ENCODE results near the gene SLC6A18. TPM values are rescaled to one million over a fixed set of nuclear protein-coding genes. Genes with fewer than 3 reads are reported as not detected.

SLC6A18 gene
- total RNA-seq, 4 donors from 2014 or later: not detected

DNA sequence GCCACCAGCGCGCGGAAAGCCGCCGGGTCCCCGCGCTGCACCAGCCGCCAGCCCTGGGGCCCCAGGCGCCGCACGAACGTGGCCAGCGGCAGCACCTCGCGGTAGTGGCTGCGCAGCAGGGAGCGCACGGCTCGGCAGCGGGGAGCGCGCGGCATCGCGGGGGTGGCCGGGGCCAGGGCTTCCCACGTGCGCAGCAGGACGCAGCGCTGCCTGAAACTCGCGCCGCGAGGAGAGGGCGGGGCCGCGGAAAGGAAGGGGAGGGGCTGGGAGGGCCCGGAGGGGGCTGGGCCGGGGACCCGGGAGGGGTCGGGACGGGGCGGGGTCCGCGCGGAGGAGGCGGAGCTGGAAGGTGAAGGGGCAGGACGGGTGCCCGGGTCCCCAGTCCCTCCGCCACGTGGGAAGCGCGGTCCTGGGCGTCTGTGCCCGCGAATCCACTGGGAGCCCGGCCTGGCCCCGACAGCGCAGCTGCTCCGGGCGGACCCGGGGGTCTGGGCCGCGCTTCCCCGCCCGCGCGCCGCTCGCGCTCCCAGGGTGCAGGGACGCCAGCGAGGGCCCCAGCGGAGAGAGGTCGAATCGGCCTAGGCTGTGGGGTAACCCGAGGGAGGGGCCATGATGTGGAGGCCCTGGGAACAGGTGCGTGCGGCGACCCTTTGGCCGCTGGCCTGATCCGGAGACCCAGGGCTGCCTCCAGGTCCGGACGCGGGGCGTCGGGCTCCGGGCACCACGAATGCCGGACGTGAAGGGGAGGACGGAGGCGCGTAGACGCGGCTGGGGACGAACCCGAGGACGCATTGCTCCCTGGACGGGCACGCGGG, 69.9 kb downstream of the SLC6A18 start, which contains the start of gene TERT:
Gene TERT (minus strand): TSS at position 234 of the 815 bp plus-strand sequence. CDS start 79 bp downstream, at position 155.
- Histone ChIP-seq H3K4me1 (peaks cover 4 to 15% (median 9%) of the 10 kb centered on the region in 3 donors), H3K9me3 (no peaks in the 10 kb centered on the region), H3K27me3 (peaks cover 0 to 90% (median 0%) of the 10 kb centered on the region in 4 donors), H3K36me3 (no peaks in the 10 kb centered on the region), H3K4me3 (peak within 1 kb of the TSS in 3 of 4 donors; percentile 5 to 52 (median 32)), H3K27ac (no peak within 1 kb of the TSS)
- TF ChIP-seq, protein P1, sequence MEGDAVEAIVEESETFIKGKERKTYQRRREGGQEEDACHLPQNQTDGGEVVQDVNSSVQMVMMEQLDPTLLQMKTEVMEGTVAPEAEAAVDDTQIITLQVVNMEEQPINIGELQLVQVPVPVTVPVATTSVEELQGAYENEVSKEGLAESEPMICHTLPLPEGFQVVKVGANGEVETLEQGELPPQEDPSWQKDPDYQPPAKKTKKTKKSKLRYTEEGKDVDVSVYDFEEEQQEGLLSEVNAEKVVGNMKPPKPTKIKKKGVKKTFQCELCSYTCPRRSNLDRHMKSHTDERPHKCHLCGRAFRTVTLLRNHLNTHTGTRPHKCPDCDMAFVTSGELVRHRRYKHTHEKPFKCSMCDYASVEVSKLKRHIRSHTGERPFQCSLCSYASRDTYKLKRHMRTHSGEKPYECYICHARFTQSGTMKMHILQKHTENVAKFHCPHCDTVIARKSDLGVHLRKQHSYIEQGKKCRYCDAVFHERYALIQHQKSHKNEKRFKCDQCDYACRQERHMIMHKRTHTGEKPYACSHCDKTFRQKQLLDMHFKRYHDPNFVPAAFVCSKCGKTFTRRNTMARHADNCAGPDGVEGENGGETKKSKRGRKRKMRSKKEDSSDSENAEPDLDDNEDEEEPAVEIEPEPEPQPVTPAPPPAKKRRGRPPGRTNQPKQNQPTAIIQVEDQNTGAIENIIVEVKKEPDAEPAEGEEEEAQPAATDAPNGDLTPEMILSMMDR (IDR thresholded peaks at IDR 0.05): no peak
- no peak for TF ChIP-seq POLR2A (IDR thresholded peaks at IDR 0.05)
- intact Hi-C loops (cut with DNase I): no loop called here
- no peak for DNase-seq
- 27 to 48% methylated on average over 15 to 19 of the region's 102 CpGs for WGBS, 2 donors

DNA sequence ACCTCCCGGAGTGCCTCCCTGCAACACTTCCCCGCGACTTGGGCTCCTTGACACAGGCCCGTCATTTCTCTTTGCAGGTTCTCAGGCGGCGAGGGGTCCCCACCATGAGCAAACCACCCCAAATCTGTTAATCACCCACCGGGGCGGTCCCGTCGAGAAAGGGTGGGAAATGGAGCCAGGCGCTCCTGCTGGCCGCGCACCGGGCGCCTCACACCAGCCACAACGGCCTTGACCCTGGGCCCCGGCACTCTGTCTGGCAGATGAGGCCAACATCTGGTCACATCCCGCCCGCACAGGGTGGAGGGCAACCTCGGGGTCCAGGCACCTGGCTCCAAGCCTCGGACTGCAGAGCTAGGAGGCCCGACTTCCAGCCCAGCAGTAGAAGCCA, 70.5 kb downstream of the SLC6A18 start:
- TF ChIP-seq POLR2A (IDR thresholded peaks at IDR 0.05): no peak
- TF ChIP-seq, protein P1 (IDR thresholded peaks at IDR 0.05): no peak
- no peaks in the 10 kb centered on the region for H3K36me3 ChIP-seq
- H3K27me3 ChIP-seq: peaks cover 0 to 90% (median 0%) of the 10 kb centered on the region in 4 donors
- no peak for DNase-seq
- peaks cover 4 to 15% (median 9%) of the 10 kb centered on the region in 3 donors for H3K4me1 ChIP-seq
- peak overlapping the region in 1 of 4 donors; percentile 52 for H3K4me3 ChIP-seq
- H3K27ac ChIP-seq: no peak overlapping the region
- 61 to 70% methylated on average over 4 to 14 of the region's 22 CpGs for WGBS, 2 donors
- intact Hi-C loops (cut with DNase I): no loop called here
- no peaks in the 10 kb centered on the region for H3K9me3 ChIP-seq

Other genes starting within 250 kb of the SLC6A18 start
- 10 to 100 TPM in 1 of 4 donors, 1 to 10 TPM in 3; 1.2 to 11.3 (median 1.5) TPM for gene NKD2, start 216.6 kb upstream of the SLC6A18 start, total RNA-seq
- 10 to 100 TPM in 1 of 4 donors, 1 to 10 TPM in 3; 4.5 to 13.4 (median 6.6) TPM for gene SLC12A7, start 113.3 kb upstream of the SLC6A18 start, total RNA-seq
- not detected for gene SLC6A19, start 23.8 kb upstream of the SLC6A18 start, total RNA-seq
- 1 to 10 TPM in 1 of 4 donors, under 1 TPM in 2, not detected in 1; 0.19 to 9.5 (median 0.31) TPM for gene TERT, start 69.7 kb downstream of the SLC6A18 start, total RNA-seq
- 10 to 100 TPM; 42.8 to 75.2 (median 65.1) TPM for gene CLPTM1L, start 119.7 kb downstream of the SLC6A18 start, total RNA-seq
- under 1 TPM in 1 of 4 donors, not detected in 3; 0.19 TPM for gene SLC6A3, start 220.1 kb downstream of the SLC6A18 start, total RNA-seq

Measured in esophagus squamous epithelium (tissue), 5 donors.